ENCODE data around the gene ENOX2.

DNA sequence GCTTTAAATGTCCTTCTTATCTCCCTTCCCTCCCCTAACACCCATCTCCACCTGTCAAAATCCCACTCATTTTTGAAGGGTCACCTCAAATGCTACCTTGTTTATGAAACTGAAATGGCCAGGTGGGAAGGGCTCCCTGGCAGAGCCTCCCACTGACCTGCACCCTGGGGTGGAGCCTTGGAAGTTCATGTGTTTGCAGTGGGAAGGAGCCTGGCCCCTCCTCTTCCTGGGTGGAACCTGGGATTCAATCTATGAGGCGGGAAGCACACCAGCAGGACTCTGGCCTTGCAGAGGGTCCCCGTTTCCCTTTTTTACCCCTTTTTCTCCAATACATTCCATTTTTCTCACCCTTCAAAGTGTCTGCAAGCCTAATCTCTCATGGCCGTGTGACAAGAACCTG, 197.4 kb downstream of the ENOX2 start:
- no peak for TF ChIP-seq EP300 (IDR thresholded peaks at IDR 0.05; ENCODE audit: low read depth)
- TF ChIP-seq, protein P1, sequence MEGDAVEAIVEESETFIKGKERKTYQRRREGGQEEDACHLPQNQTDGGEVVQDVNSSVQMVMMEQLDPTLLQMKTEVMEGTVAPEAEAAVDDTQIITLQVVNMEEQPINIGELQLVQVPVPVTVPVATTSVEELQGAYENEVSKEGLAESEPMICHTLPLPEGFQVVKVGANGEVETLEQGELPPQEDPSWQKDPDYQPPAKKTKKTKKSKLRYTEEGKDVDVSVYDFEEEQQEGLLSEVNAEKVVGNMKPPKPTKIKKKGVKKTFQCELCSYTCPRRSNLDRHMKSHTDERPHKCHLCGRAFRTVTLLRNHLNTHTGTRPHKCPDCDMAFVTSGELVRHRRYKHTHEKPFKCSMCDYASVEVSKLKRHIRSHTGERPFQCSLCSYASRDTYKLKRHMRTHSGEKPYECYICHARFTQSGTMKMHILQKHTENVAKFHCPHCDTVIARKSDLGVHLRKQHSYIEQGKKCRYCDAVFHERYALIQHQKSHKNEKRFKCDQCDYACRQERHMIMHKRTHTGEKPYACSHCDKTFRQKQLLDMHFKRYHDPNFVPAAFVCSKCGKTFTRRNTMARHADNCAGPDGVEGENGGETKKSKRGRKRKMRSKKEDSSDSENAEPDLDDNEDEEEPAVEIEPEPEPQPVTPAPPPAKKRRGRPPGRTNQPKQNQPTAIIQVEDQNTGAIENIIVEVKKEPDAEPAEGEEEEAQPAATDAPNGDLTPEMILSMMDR (IDR thresholded peaks at IDR 0.05): no peak
- TF ChIP-seq POLR2AphosphoS5 (IDR thresholded peaks at IDR 0.05): no peak
